DOHH2 (cell line): ENCODE data around the gene KLHDC8A.
"Not testable (repeated sequence)": the region's sequence is repeated elsewhere in the genome, so short reads cannot be mapped to it uniquely, and the experiment has no call there.

Experiments used
- H3F3A ChIP-seq: fragments of 200-600 bp; sonication (generic), shearing (Covaris generic); 2 replicates; pipeline ENCODE4 v1.6.0; 2016; ENCODE audit warnings: antibody characterized with exemption, mild to moderate bottlenecking; ENCODE audit not compliant: control insufficient read depth, insufficient read depth
- H3K27ac ChIP-seq: fragments of 200-600 bp; sonication (generic); 2 replicates; pipeline ENCODE4 v1.5.1; 2014; ENCODE audit warnings: low read depth, mild to moderate bottlenecking, low read length, moderate library complexity
- H3K27me3 ChIP-seq: fragments of 200-600 bp; sonication (generic); 2 replicates; pipeline ENCODE4 v1.6.1; 2014; ENCODE audit warnings: mild to moderate bottlenecking, low read length, mixed read lengths; ENCODE audit not compliant: control insufficient read depth
- H3K36me3 ChIP-seq: fragments of 200-600 bp; sonication (generic); 2 replicates; pipeline ENCODE4 v1.6.1; 2014; ENCODE audit warnings: mild to moderate bottlenecking, low read length, moderate library complexity, mixed read lengths; ENCODE audit not compliant: control insufficient read depth
- H3K4me1 ChIP-seq: fragments of 200-600 bp; sonication (generic); 2 replicates; pipeline ENCODE4 v1.6.1; 2014; ENCODE audit warnings: mild to moderate bottlenecking, low read length, mixed read lengths; ENCODE audit not compliant: control insufficient read depth
- H3K4me2 ChIP-seq: fragments of 200-600 bp; sonication (generic); 2 replicates; pipeline ENCODE4 v1.6.0; 2014; ENCODE audit warnings: mild to moderate bottlenecking, low read length, moderate library complexity
- H3K4me3 ChIP-seq: fragments of 200-600 bp; sonication (generic); 2 replicates; pipeline ENCODE4 v1.5.1; 2014; ENCODE audit warnings: mild to moderate bottlenecking, low read length, mixed read lengths
- H3K79me2 ChIP-seq: fragments of 200-600 bp; sonication (generic); 2 replicates; pipeline ENCODE4 v1.6.1; 2014; ENCODE audit warnings: mild to moderate bottlenecking, low read length, mixed read lengths; ENCODE audit not compliant: control insufficient read depth
- H3K9me2 ChIP-seq: fragments of 200-600 bp; sonication (generic); replicated peaks from 2 replicates; pipeline ENCODE4 v1.6.1; 2014; ENCODE audit warnings: mild to moderate bottlenecking, low read length, mixed read lengths; ENCODE audit not compliant: control insufficient read depth
- H3K9me3 ChIP-seq: fragments of 200-600 bp; sonication (generic); 2 replicates; pipeline ENCODE4 v1.6.1; 2014; ENCODE audit warnings: antibody characterized with exemption, low read length, mixed read lengths; ENCODE audit not compliant: control insufficient read depth, insufficient read depth
- H4K20me1 ChIP-seq: fragments of 200-600 bp; sonication (generic); 2 replicates; pipeline ENCODE4 v1.6.0; 2014; ENCODE audit warnings: low read depth, mild to moderate bottlenecking, antibody characterized with exemption, low read length, moderate library complexity; ENCODE audit not compliant: control insufficient read depth, insufficient read depth
- EZH2phosphoT487 ChIP-seq: fragments of 200-600 bp; sonication (generic); IDR thresholded peaks from 2 replicates; pipeline ENCODE4 v1.6.1; 2017; ENCODE audit warnings: borderline replicate concordance, mild to moderate bottlenecking, antibody characterized with exemption, low read length, moderate library complexity, mixed read lengths
- TF ChIP-seq, protein P1 (sequence below): fragments of 200-600 bp; sonication (generic); IDR thresholded peaks from one replicate; pipeline ENCODE4 v1.5.1; 2014; ENCODE audit warnings: antibody characterized with exemption, mild to moderate bottlenecking, low read depth, low read length; ENCODE audit not compliant: poor library complexity, severe bottlenecking

Gene KLHDC8A, protein sequence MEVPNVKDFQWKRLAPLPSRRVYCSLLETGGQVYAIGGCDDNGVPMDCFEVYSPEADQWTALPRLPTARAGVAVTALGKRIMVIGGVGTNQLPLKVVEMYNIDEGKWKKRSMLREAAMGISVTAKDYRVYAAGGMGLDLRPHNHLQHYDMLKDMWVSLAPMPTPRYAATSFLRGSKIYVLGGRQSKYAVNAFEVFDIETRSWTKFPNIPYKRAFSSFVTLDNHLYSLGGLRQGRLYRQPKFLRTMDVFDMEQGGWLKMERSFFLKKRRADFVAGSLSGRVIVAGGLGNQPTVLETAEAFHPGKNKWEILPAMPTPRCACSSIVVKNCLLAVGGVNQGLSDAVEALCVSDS

DNA sequence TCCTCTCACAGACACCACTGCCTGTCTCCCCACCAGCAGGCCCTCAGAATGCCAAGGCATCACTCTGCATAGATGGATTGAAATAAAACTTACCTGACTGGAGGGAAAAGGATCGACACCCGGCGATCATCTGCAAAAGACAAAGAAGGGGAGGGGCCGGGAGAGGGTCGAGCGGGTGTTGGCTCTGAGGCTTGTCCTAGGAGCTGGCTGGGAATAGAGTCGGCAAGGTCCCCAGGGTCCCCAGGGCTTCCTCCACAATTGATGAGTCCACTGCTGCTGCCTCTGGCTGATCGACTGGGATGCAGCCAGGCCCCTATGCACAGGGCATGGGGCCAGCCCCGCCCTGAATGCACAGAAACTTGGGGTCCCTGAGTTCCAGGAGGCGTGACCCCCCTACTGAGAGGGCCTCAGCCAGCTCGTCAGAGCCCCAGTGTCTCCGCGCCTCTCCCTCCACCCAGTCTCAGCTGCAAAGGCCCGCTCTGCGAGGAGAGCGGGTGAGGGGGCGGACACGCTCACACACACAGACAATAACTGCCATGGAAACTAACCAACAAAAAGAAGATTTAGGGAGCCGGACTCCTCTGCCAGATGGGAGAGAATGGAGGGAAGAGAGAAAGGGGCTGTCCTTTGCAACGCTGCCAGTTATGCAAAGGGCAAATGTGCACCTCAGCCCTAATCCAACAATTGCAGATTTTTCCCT, at the start of gene KLHDC8A:
TSS of gene KLHDC8A (minus strand) at position 483 of the 700 bp plus-strand sequence. CDS start 13,318 bp downstream, outside the sequence.
- Histone ChIP-seq H3K4me1 (no peaks in the 10 kb centered on the region), H3K27me3 (peaks cover 28% of the 10 kb centered on the region), H3K4me2 (no peak within 1 kb of the TSS), H3K9me2 (no peaks in the 10 kb centered on the region), H4K20me1 (no peaks in the 10 kb centered on the region), H3K36me3 (no peaks in the 10 kb centered on the region), H3K4me3 (no peak within 1 kb of the TSS), H3F3A (no peaks in the 10 kb centered on the region), H3K27ac (no peak within 1 kb of the TSS), H3K9me3 (no peaks in the 10 kb centered on the region), H3K79me2 (no peaks in the 10 kb centered on the region)
- TF ChIP-seq, protein P1, sequence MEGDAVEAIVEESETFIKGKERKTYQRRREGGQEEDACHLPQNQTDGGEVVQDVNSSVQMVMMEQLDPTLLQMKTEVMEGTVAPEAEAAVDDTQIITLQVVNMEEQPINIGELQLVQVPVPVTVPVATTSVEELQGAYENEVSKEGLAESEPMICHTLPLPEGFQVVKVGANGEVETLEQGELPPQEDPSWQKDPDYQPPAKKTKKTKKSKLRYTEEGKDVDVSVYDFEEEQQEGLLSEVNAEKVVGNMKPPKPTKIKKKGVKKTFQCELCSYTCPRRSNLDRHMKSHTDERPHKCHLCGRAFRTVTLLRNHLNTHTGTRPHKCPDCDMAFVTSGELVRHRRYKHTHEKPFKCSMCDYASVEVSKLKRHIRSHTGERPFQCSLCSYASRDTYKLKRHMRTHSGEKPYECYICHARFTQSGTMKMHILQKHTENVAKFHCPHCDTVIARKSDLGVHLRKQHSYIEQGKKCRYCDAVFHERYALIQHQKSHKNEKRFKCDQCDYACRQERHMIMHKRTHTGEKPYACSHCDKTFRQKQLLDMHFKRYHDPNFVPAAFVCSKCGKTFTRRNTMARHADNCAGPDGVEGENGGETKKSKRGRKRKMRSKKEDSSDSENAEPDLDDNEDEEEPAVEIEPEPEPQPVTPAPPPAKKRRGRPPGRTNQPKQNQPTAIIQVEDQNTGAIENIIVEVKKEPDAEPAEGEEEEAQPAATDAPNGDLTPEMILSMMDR = no peak
- no peak for TF ChIP-seq EZH2phosphoT487

DNA sequence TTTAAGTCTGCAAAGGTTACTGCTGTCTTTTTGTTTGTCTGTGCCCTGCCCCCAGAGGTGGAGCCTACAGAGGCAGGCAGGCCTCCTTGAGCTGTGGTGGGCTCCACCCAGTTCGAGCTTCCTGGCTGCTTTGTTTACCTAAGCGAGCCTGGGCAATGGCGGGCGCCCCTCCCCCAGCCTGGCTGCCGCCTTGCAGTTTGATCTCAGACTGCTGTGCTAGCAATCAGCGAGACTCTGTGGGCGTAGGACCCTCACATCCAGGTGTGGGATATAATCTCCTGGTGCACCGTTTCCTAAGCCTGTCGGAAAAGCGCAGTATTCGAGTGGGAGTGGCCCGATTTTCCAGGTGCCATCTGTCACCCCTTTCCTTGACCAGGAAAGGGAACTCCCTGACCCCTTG, 49.5 kb upstream of the KLHDC8A start:
- not testable (repeated sequence) for H3K27ac ChIP-seq, H4K20me1 ChIP-seq, H3K9me3 ChIP-seq, H3F3A ChIP-seq, H3K9me2 ChIP-seq, H3K36me3 ChIP-seq, H3K27me3 ChIP-seq, H3K4me1 ChIP-seq, H3K4me3 ChIP-seq, H3K79me2 ChIP-seq
- H3K4me2 ChIP-seq = peak overlapping the region; percentile 24; the same call in 1 of the 2 replicates

DNA sequence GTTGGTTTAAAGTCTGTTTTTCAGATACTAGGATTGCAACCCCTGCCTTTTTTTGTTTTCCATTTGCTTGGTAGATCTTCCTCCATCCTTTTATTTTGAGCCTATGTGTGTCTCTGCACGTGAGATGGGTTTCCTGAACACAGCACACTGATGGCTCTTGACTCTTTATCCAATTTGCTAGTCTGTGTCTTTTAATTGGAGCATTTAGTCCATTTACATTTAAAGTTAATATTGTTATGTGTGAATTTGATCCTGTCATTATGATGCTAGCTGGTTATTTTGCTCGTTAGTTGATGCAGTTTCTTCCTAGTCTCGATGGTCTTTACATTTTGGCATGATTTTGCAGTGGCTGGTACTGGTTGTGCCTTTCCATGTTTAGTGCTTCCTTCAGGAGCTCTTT, 47.8 kb upstream of the KLHDC8A start:
- H3K36me3 ChIP-seq, H3K27me3 ChIP-seq, H3K27ac ChIP-seq, H4K20me1 ChIP-seq, H3K9me3 ChIP-seq, H3K4me3 ChIP-seq, H3K4me1 ChIP-seq, H3K4me2 ChIP-seq, H3K79me2 ChIP-seq, H3K9me2 ChIP-seq, H3F3A ChIP-seq: not testable (repeated sequence)

DNA sequence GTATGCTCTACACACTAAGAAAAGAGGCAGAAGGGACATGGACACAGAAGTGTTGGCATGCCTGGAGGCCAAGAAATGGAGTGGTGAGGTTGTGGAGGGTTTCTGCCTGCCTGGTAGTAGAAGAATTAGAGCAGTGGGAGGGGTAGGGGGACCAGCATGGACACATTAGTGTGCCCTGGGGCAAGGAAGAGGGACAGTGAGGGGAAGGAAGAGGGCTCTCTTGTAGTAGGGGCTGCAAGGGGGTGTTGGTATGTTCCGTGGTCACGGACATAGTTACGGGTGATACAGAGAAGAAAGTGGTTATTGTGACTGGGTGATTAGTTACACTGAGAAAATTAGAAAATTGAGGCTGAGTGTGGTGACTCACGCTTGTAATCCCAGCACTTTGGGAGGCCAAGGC, 41.9 kb upstream of the KLHDC8A start:
- no peak for TF ChIP-seq EZH2phosphoT487
- TF ChIP-seq, protein P1 = no peak
- Histone ChIP-seq H4K20me1 (no peaks in the 10 kb centered on the region), H3K9me2 (no peaks in the 10 kb centered on the region), H3K36me3 (no peaks in the 10 kb centered on the region), H3K4me1 (peaks cover 19% of the 10 kb centered on the region), H3K4me3 (no peak overlapping the region), H3K9me3 (no peaks in the 10 kb centered on the region), H3K79me2 (no peaks in the 10 kb centered on the region), H3K27me3 (0 out of 2 replicates have a peak, but pooled peaks cover 3% of the 10 kb centered on the region), H3K27ac (no peak overlapping the region), H3F3A (no peaks in the 10 kb centered on the region), H3K4me2 (no peak overlapping the region)
